Fibroblast of skin of left quadriceps (primary cell): ENCODE measurements around the gene RSPO4.
"Not testable (repeated sequence)": the region's sequence is repeated elsewhere in the genome, so short reads cannot be mapped to it uniquely, and the experiment has no call there.

Source experiments
- DNase-seq, 2 experiments: peaks; one replicate each; pipeline ENCODE4 v3.0.0-alpha.2; 2013; ENCODE audit warnings: low read depth in 2 of 2

Gene RSPO4

GRCh38 chr20:1003920-1004697 lies 2.0 kb upstream of the RSPO4 start:
- no peak for DNase-seq

- no peak for DNase-seq
Observed at GRCh38 chr20:1002682-1003561, 811 bp upstream of the RSPO4 start.

- DNase-seq = no peak
Observed at GRCh38 chr20:1001116-1001515, 995 bp downstream of the RSPO4 start.

DNA sequence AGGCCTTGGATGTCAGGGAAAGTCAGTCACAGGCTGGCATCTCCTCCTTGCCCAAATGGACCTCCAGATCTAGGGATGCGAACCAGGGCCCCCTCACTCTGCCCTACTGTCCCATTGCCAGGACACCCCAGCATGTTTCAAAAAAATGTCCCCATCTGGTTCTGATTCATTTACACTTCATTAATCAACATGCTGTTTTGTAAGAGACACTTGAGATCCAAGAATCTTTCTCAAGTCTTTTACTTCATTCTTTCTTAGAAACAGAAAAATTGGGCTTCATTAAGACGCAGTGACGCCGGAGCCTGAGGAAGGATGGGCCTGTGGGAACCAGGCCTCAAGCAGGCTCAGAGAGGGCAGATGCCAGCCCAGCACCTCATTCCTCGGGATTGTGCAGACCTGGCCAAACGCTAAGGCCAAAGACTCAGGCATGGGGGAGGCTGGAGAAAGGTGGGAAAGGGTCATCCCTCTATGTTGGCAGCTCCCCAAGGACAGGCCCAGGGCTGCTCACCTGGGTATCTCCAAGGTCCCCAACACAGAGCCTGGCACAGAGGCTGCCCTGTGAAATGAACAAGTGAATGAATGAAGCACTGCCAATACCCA lies 3.8 kb downstream of the RSPO4 start:
- no peak for DNase-seq

DNA sequence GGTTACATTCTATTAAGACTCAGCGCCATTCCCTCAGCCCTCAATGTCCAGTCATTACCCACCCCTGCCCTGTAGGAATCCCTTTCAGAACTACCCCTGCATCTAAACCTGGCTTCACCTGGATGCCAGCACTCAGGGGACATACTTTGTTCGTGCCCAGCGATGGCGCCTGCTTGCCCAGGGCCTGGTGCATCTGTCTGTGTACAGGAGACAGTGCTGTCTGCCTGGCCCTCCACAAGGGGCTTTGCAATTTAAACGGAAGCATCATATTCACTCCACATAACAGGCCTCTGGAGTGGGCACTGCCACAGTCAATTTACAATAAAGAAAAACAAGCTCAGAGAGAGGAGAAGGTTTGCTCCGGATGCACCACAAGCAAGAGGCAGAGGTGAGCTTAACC lies 4.6 kb downstream of the RSPO4 start:
- no peak for DNase-seq

DNA sequence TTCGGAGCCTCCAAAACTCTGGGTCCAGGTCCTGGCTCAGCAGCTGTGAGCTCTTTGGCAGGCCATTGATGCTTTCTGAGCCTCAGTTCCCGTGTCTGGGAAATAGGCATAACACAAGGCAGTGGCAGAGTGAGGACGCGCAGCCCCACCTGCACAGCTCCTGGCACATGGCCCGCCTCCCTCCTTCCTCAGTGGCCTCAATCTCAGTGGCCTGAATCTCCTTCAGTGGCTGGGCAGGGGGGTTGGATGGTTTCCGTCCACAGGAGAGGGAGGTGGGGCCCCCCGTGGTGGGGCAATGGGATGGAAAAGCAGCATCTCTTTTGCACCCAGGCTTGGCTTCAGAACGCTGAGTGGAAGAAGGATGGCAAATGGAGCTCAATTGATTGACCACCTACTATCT lies 5.1 kb downstream of the RSPO4 start:
- DNase-seq = no peak

GRCh38 chr20:995170-995569 lies 6.9 kb downstream of the RSPO4 start:
- DNase-seq = no peak

DNA sequence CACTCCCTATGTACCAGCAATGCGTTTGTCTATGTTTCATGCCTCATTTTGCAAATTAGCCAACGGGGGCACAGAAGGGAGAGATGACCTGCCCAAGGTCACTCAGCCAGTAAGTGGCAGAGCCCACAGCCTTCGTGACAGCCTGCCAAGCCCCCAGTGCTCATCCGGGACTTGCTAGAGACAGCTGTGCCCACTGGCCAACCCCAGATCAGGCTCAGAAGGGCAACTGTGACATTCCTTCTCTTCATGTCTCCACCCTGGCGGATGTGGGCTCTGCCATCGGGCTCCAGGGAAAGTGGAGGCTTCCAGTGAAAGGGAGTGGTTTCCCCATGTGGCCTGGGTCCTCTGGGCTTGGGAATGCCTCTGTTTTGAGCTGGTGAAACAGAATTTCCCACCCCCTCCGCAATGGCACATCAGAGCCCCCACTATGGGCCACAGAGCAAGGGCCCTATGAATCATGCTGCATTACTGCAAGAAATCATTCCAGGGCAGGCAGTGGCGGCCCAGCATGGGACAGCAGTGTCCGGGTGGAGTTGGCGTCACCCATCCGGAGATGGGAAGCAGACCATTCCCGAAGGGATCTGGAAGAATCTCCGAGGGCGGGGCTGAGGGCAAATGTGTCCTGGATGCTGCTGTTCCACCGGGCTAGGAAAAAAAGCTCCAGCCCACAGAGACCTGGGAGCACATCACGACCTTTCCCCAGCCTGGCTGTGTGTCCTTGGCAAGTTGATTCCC lies 9.1 kb downstream of the RSPO4 start:
- no peak for DNase-seq

- DNase-seq = no peak
Observed at GRCh38 chr20:991850-992249, 10.3 kb downstream of the RSPO4 start.

GRCh38 chr20:990293-990959 lies 11.7 kb downstream of the RSPO4 start:
- DNase-seq = no peak

DNA sequence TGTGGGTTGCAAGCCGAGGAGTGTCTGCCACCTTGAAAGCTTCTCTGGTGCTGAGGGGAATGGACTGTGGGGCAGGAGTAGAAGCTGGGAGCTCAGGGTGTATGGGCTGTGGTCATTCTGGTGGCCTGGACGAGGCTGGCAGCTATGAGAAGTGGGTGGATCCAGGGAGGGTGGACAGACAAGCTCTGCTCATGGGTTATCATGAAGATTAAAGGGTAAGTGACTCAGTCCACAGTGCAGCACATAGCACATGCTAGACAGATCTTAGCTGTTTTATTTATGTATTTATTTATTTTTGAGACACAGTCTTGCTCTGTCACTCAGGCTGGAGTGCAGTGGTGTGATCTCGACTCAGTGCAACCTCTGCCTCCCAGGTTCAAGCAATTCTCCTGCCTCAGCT lies 13.8 kb downstream of the RSPO4 start:
- no peak for DNase-seq

DNA sequence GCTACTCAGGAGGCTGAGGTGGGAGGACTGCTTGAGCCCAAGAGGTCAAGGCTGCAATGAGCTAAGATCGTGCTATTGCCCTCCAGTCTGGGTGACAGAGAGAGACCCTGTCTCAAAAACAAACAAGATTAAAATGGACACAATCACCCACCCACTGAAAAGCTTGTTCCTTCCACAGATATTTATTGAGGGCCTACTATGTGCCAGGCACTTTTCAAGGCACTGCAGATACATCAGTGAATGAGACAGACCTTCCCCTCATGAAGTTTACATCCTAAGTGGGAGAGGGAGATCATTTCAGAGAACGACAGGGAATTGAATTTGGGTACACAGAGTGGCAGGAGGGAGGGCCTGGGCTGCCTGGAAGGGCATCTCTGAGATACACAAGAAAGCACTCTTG lies 14.4 kb downstream of the RSPO4 start:
- no peak for DNase-seq

DNA sequence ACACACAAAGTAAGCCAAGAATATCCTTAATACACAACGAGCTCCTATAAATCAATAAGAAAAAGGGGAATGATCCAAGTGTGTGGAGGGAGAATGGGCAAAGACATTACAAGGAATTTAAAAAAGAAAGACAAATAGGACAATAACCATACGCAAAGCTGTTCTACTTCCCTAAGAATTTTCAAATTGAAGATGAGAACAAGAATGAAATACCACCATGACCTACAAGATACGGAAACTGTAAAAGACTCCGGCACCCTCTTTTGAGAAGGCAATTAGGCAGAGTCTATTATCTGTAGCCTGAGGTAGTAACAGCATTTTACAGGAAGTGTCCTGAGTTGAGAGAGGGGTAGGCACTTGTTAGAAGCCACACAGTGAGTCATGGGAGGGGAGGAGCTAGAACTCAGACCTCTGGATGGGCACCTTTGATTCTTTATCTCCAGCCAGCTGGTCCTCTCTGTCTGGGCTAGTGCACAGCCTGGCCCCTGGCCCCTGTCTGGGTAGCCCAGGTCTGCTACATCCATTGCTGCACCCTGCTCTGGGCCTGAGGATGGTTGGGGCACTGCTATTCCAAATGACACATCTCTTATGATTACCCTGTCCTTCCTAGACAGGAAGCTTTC lies 15.3 kb downstream of the RSPO4 start:
- no peak for DNase-seq

GRCh38 chr20:984994-985393 lies 17.1 kb downstream of the RSPO4 start:
- not testable (repeated sequence) for DNase-seq

DNA sequence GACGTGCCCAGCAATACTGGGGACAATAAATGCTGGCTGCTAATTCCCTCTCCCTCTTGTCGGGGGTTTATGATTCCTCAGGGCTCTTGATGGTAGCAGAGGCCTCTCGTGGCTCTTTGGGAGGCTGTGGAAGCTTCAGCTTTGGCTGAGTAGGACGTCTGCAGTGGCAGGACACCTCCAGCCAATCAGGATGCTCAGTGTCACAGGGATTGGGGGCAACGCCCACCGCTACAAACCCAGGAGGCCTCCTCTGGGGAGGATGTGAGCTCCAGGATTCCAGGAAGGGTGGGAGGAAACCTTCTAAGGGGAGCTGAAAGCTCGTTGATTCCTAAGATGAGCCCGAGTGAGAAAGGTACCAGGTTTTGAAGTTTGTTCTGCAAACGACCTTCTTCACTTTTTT lies 19.4 kb downstream of the RSPO4 start:
- DNase-seq = no peak

DNA sequence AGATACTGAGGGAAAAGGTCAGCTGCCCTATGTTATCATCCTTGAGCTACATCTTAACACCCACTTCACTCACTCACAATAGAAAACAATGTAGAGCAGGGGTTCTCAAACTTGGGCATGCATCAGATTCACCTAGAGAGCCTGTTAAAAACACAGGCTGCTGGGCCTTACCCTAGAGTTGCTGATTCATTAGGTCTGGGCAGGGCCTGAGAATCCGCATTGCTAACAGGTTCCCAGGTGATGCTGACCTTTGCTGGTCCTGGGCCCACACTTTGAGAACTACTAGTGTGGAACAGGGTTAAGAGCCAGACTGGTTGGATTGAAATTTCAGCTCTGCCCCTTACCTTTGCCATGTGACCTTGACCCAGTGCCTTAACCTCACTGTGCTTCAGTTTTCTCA lies 25.1 kb downstream of the RSPO4 start:
- no peak for DNase-seq

- DNase-seq = no peak
Observed at GRCh38 chr20:976033-976432, 26.1 kb downstream of the RSPO4 start.

DNA sequence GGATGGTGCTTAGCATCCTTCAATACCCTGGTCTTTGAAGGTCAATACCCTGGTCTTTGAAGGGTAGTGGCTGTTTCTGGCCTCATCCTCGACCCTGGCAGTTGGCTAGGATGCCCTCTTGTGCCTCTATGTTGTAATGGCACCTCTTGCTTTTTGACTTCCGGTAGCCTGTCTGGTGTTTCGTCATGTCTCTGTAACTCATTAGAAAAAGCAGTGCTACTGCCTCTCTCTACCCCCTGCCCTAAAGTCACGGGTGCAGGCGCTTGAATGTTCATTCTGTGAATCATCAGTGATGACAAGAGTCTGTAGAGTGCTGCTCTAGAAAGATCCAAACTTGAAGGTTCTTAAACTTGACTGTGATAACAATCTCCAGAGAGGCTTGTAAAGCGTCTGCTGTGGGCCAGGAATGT lies 28.3 kb downstream of the RSPO4 start:
- peak; percentile 8 to 12 for DNase-seq

- no peak for DNase-seq
Observed at GRCh38 chr20:972256-972655, 29.9 kb downstream of the RSPO4 start.

DNA sequence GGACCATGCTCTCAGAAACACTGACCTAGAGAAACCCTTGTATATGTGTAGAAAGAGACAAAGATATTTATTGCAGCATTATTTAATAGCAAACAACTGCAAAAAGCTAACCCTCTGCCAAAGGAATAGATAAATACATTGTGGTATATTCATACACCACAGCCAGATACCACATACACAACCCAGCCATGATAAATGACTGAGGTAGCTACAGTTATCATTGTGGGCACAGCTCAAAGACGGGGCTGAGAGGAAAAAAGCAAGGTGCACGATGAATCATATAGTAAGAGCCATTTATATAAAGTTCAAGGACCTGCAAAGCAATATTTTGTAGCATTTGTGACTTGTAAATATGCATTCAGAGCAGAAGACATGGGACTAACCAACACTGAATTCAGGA lies 30.8 kb downstream of the RSPO4 start:
- DNase-seq = no peak

DNA sequence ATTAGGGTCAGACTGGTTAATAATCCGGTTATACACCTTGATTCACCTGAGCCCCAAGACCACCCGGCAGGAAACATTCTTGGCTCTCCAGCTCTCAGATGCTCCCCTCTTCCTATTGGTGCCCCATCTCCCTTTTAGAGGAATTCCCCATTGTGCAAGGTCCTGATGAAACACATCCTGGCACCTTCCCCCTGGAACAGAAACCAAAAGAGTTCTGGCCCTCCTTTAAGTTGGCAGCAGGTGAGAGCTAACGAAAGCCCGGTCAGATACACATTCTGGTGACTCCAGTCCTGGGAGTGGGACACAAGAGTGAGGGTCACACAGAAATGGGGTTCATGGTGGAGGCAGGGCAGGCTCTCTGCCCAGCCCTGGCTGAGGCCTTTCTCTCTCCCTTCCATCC lies 32.2 kb downstream of the RSPO4 start:
- DNase-seq = no peak
